GM12874 (cell line): Measurements from ENCODE around the gene FOXD4L3.
"Not testable (repeated sequence)": the region's sequence is repeated elsewhere in the genome, so short reads cannot be mapped to it uniquely, and the experiment has no call there.

ENCODE experiments used
- CTCF ChIP-seq: IDR thresholded peaks from 2 replicates; pipeline ENCODE4 v1.5.1; 2011; ENCODE audit warnings: low read depth, mild to moderate bottlenecking, control low read depth, low read length, moderate library complexity; ENCODE audit not compliant: insufficient read depth

FOXD4L3 gene

GRCh38 chr9:68302567-68302966 is at the start of gene FOXD4L3:
TSS of gene FOXD4L3 (plus strand) at chr9:68302867. CDS start at chr9:68302952, 85 bp downstream.
- not testable (repeated sequence) for TF ChIP-seq CTCF
